Activated naive CD8-positive, alpha-beta T cell (primary cell): ENCODE data around the gene IPPK.

ENCODE experiments used
- H3K27ac Mint-ChIP-seq: one replicate; pipeline ENCODE4 v1.8.0; 2021; ENCODE audit warnings: mixed read lengths
- H3K27me3 Mint-ChIP-seq: one replicate; pipeline ENCODE4 v1.8.0; 2021; ENCODE audit warnings: mixed read lengths
- H3K36me3 Mint-ChIP-seq: one replicate; pipeline ENCODE4 v1.8.0; 2021; ENCODE audit warnings: mixed read lengths
- H3K4me1 Mint-ChIP-seq: one replicate; pipeline ENCODE4 v1.8.0; 2021; ENCODE audit warnings: low read depth, mixed read lengths
- H3K4me3 Mint-ChIP-seq: one replicate; pipeline ENCODE4 v1.8.0; 2021; ENCODE audit warnings: mild to moderate bottlenecking, mixed read lengths
- H3K9me3 Mint-ChIP-seq: one replicate; pipeline ENCODE4 v1.8.0; 2021; ENCODE audit warnings: low read depth, mixed read lengths

IPPK gene

DNA sequence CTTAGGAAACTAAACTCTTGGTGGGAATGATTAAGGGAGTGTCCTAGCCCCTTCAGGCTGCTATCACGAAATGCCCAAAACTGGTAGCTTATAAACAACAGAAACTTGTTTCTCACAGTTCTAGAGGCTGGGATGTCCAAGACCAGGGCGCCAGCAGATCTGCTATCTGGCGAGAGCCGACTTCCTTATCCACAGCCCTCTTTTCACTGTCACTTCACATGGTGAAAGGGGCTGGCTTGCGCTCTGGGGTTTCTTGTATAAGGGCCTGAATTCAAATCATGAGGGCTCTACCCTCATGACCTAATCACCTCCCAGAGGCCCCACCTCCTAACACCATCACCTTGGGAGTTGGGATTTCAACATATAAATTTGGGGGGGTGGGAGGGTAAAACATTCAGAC lies 49.1 kb downstream of the IPPK start:
- Mint-ChIP-seq H3K27ac (no peak overlapping the region), H3K9me3 (no peaks in the 10 kb centered on the region), H3K4me1 (no peaks in the 10 kb centered on the region), H3K36me3 (peaks cover 4% of the 10 kb centered on the region), H3K27me3 (no peaks in the 10 kb centered on the region), H3K4me3 (no peak overlapping the region)

DNA sequence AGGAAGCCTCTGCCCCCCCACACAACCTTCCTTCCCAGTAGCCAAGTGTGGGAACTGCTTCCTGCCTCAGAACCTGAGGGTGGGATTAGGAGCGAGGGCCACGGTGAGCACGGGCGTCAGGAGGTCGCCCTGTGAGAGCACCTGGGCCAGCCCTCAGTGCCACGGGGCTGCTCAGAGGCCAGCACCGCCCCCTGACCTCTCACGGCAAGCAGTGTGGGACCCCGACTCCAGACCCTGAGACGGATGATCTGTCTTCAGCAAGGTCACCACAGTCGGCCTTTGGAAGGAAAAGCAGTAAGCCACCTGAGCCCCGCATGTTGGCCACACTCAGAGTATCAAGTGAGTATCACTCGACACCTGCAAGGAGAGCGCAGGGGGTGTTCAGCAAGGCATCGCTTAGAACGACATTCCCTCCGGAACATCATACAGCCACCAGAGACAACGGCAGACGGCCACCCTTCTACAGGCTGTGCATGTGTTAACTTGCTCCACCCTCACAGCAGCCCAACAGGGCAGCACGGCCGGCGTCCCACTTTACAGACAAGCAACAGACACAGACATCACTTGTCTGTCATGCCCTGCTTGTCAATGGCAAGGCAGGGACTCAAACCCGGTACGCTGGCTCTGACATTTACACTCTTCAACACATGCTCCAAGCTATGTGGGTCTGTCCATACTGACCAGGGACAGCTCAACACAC lies 50.2 kb downstream of the IPPK start:
- no peaks in the 10 kb centered on the region for H3K4me1 Mint-ChIP-seq
- no peaks in the 10 kb centered on the region for H3K9me3 Mint-ChIP-seq
- no peak overlapping the region for H3K4me3 Mint-ChIP-seq
- H3K27me3 Mint-ChIP-seq: no peaks in the 10 kb centered on the region
- H3K36me3 Mint-ChIP-seq: peaks cover 4% of the 10 kb centered on the region
- no peak overlapping the region for H3K27ac Mint-ChIP-seq

GRCh38 chr9:92618633-92619225 lies 51.2 kb downstream of the IPPK start:
- Mint-ChIP-seq H3K36me3 (peaks cover 4% of the 10 kb centered on the region), H3K4me1 (no peaks in the 10 kb centered on the region), H3K27ac (no peak overlapping the region), H3K9me3 (no peaks in the 10 kb centered on the region), H3K4me3 (no peak overlapping the region), H3K27me3 (no peaks in the 10 kb centered on the region)

DNA sequence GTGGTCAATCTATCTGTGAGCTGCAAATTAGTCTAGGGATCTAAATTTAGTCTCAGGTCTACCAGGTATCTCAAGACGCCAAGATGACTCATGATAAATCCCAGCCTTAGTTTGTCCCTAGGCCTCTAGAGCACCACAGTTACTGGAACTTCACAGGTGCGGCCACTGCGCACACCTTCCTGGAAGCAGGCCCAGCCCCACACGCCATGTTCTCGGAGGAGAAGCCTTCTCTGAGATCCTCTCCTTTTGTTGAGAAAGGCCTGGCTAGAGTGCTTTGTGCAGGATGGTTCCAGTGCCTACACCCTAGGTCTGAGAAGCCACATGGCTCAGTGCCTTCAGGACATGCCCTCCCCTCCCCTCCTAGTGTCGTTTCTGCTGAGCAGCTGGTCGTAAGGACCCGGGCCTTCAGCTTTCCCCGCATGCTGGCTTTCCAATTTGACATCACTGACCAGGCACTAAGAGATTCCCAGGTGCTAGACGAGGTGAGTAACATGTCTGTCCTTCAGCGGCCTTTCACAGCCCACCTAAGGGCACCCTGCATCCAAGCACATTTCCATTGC lies 51.9 kb downstream of the IPPK start:
- no peaks in the 10 kb centered on the region for H3K9me3 Mint-ChIP-seq
- no peaks in the 10 kb centered on the region for H3K4me1 Mint-ChIP-seq
- H3K27ac Mint-ChIP-seq: no peak overlapping the region
- peaks cover 4% of the 10 kb centered on the region for H3K36me3 Mint-ChIP-seq
- H3K4me3 Mint-ChIP-seq: no peak overlapping the region
- H3K27me3 Mint-ChIP-seq: no peaks in the 10 kb centered on the region

GRCh38 chr9:92617195-92617813 lies 52.6 kb downstream of the IPPK start:
- H3K9me3 Mint-ChIP-seq: no peaks in the 10 kb centered on the region
- no peak overlapping the region for H3K4me3 Mint-ChIP-seq
- H3K4me1 Mint-ChIP-seq: no peaks in the 10 kb centered on the region
- no peak overlapping the region for H3K27ac Mint-ChIP-seq
- peaks cover 4% of the 10 kb centered on the region for H3K36me3 Mint-ChIP-seq
- no peaks in the 10 kb centered on the region for H3K27me3 Mint-ChIP-seq

DNA sequence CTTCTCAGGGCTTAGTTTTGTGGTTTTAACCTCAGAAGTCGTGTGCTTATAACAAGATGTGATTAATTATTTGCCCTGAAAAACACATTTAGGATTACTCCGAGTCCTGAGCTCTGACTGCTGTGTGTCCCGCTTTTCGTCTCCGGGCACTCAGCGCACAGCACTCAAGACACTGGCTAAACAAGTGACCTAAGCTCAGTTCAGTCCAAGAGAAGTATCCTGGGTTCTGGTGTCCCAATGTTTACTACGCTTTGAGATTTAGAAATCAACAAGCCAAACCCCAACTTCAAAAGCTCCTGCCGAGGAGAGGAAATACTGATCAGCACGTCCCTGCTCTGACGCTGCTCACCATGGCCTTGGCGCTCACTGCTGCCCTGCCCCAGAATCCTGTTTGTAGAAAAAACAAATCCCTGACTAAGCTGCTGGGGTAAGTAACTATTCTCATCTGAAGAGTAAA lies 53.2 kb downstream of the IPPK start:
- Mint-ChIP-seq H3K4me1 (no peaks in the 10 kb centered on the region), H3K27me3 (no peaks in the 10 kb centered on the region), H3K27ac (no peak overlapping the region), H3K36me3 (peaks cover 4% of the 10 kb centered on the region), H3K9me3 (no peaks in the 10 kb centered on the region), H3K4me3 (no peak overlapping the region)

DNA sequence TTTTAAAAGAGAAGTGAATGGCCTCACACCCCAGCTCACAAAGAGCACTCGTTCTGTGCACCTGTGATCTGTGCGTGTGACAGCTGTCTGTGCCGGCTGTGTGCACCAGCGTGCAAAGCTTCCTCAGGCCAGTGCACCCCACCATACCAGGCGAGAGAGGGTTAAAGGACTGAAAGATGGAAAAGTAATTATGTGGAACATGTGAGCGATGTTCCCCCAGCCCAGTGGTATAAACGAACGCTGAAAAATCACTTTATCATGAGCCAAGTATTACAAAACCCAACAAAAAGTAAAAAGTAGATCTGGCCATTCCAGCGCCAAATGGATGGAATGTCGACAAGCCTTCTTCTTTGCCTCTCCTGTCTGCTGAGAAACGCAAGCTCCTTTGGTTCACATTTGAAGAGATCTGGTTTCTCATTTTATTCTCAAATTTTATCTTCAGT lies 53.7 kb downstream of the IPPK start:
- Mint-ChIP-seq H3K4me3 (no peak overlapping the region), H3K4me1 (no peaks in the 10 kb centered on the region), H3K27me3 (no peaks in the 10 kb centered on the region), H3K9me3 (no peaks in the 10 kb centered on the region), H3K36me3 (peaks cover 4% of the 10 kb centered on the region), H3K27ac (no peak overlapping the region)

GRCh38 chr9:92615790-92616189 lies 54.1 kb downstream of the IPPK start:
- Mint-ChIP-seq H3K9me3 (no peaks in the 10 kb centered on the region), H3K27ac (no peak overlapping the region), H3K36me3 (peaks cover 4% of the 10 kb centered on the region), H3K4me3 (no peak overlapping the region), H3K4me1 (no peaks in the 10 kb centered on the region), H3K27me3 (no peaks in the 10 kb centered on the region)

GRCh38 chr9:92614763-92615461 lies 55.0 kb downstream of the IPPK start:
- Mint-ChIP-seq H3K4me3 (no peak overlapping the region), H3K36me3 (peaks cover 4% of the 10 kb centered on the region), H3K4me1 (no peaks in the 10 kb centered on the region), H3K9me3 (no peaks in the 10 kb centered on the region), H3K27ac (no peak overlapping the region), H3K27me3 (no peaks in the 10 kb centered on the region)

GRCh38 chr9:92614123-92614510 lies 55.8 kb downstream of the IPPK start:
- Mint-ChIP-seq H3K9me3 (no peaks in the 10 kb centered on the region), H3K4me1 (no peaks in the 10 kb centered on the region), H3K27me3 (no peaks in the 10 kb centered on the region), H3K27ac (no peak overlapping the region), H3K4me3 (no peak overlapping the region), H3K36me3 (peaks cover 4% of the 10 kb centered on the region)

DNA sequence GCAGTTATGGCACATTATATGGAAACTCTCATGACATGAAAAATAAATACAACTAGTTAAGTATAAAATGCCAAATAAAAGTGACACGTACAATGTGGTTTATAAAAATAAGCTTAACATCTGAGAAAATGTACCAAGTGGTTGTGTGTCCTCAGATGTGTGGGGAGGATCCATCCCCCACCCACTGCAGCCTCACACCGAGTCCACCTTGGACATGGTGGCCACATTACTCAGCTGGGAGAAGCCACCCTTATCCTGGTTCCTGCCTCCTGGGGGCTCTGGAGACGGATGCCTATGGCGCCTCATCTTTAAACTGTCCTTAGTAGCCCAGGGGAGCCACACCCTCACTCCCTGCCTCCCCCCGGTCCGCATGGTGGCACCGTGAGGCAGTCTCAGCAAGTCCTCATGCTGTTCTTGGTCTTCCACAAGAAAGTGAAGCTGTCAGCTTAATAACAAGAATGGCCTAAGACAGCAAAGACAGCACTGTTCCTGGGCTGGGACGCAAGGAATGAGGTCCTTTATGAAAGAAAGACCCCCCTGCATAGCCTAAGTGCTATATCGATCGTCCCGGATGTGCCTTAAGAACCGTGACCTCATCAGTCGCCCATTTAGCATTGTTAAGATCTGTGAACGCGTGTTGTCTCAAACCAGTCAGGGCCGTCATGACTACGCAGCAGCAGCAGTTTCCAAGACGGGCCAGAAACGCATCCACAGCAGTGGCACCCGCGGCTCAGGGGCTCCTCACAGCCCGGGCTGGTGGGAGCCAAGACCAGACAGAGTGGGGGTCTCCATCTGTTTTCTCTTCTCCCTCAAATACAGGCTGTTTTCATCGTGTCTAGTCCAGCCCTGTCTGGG lies 56.4 kb downstream of the IPPK start:
- Mint-ChIP-seq H3K4me1 (no peaks in the 10 kb centered on the region), H3K9me3 (no peaks in the 10 kb centered on the region), H3K27ac (no peak overlapping the region), H3K4me3 (no peak overlapping the region), H3K36me3 (peaks cover 2% of the 10 kb centered on the region), H3K27me3 (no peaks in the 10 kb centered on the region)

DNA sequence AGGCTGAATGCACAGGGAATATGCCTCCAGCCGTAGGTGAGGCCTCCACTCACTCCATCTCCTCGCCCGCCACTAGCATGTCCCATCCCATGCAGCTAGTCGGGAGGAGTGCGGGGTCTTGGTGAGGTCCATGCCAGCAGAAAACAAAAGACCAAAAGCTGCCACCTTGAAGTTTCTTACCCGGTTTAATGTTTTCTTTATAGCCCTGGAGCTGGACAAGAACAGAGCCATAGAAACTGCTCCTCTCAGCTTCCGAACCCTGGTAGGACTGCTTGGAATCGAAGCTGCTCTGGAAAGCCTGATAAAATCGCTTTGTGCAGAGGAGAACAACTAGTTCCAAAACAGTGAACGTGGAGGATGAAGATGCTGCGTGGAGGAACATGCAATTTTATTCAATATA lies 57.1 kb downstream of the IPPK start:
- Mint-ChIP-seq H3K4me1 (no peaks in the 10 kb centered on the region), H3K9me3 (no peaks in the 10 kb centered on the region), H3K4me3 (no peak overlapping the region)

DNA sequence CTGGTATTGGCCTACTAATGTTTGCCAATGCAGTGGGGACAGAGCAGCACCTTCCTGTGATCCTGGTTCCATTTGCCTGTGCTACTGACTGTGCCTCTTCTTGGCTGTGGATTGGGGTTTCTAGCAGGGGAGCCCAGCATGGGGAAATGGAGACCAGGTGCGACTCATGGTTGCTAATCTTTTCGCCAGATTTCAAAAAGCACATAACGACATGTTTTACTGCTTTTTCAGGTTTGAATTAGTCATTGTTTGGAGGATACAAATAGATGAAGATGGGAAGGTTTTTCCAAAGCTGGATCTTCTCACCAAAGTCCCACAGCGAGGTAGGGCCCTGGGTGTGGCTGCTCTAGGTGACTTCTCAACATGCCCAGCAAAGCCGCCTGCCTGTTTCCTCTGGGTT lies 57.6 kb downstream of the IPPK start:
- H3K36me3 Mint-ChIP-seq: peaks cover 2% of the 10 kb centered on the region
- H3K9me3 Mint-ChIP-seq: no peaks in the 10 kb centered on the region
- no peaks in the 10 kb centered on the region for H3K27me3 Mint-ChIP-seq
- H3K27ac Mint-ChIP-seq: no peak overlapping the region
- no peaks in the 10 kb centered on the region for H3K4me1 Mint-ChIP-seq
- no peak overlapping the region for H3K4me3 Mint-ChIP-seq

More for the DNA sequence above, 57.1 kb downstream of the IPPK start:
- no peak overlapping the region for H3K27ac Mint-ChIP-seq
- peaks cover 2% of the 10 kb centered on the region for H3K36me3 Mint-ChIP-seq
- H3K27me3 Mint-ChIP-seq: no peaks in the 10 kb centered on the region

- Mint-ChIP-seq H3K4me3 (no peak overlapping the region), H3K4me1 (no peaks in the 10 kb centered on the region), H3K27me3 (no peaks in the 10 kb centered on the region), H3K36me3 (peaks cover 2% of the 10 kb centered on the region), H3K9me3 (no peaks in the 10 kb centered on the region), H3K27ac (no peak overlapping the region)
These were observed 58.2 kb downstream of the IPPK start for GRCh38 chr9:92611621-92612285.
